Renal pelvis (tissue), 4 donors: ENCODE measurements around the gene SUGCT. TPM values are rescaled to one million over a fixed set of nuclear protein-coding genes. Genes with fewer than 3 reads are reported as not detected.
"Not testable (repeated sequence)": the region's sequence is repeated elsewhere in the genome, so short reads cannot be mapped to it uniquely, and the experiment has no call there.

Source experiments
- DNase-seq: peaks from one replicate; pipeline ENCODE4 v3.0.0-alpha.2; 2013
- polyA plus RNA-seq, 3 donors: library from polyadenylated mRNA; unstranded; fragments of 120-200 nt; gene quantifications; one replicate each; pipeline ENCODE4 v1.2.1, GENCODE V29; 2013; ENCODE audit not compliant: insufficient read length in 3 of 3

The SUGCT gene
- polyA plus RNA-seq, 3 donors, result 12.2 to 14.5 (median 14.0) TPM

DNA sequence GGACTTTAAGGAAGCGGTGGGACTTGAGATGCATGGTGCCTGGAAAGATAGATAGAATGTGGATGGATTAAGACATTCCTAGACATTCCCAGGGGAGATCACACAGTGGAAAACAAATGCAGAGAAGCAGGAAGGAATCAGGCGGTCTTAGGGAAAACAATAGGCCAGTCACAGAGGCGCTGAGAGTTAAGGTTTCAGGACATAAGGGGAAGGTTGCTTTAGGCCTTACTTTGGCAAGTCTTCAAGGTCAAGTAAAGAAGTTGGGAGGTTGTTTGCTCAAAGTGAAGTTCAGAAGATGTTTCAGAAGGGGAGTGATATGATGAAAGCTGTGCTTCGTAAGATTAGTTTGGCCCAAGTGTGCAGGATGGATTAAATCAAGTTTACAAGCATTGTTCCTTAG, 109.4 kb downstream of the SUGCT start:
- peak; percentile 11 for DNase-seq

DNA sequence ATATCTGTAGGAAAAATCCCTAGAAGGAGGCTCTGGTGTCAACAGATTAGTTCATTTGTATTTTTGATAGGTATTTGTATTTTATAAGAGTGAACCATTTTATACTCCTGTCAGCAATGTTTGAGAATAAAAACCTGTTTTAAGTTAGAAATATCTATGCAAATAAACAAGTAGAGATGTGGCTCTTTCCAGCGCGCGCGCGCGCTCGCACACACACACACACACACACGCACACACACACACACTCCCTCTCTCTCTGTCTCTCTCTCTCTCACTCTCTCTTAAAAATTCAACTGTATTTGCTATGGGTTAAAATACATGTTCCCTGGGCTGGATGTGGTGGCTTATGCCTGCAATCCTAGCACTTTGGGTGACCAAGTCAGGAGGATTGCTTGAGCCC, 113.9 kb downstream of the SUGCT start:
- DNase-seq, result no peak

DNA sequence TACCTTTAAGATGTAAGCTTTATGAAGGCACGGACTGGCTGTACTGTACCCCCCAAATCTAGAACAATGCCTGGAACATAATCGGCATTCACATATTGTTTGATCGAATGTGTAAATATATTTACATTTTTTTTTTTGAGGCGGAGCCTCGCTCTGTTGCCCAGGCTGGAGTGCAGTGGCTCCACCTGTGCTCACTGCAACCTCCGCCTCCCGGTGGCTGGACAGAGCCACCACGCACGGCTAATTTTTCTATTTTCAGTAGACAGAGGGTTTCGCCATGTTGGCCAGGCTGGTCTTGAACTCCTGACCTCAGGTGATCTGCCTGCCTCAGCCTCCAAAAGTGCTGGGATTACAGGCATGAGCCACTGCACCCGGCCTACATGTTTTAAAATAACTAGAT, 118.6 kb downstream of the SUGCT start:
- DNase-seq, result not testable (repeated sequence)

DNA sequence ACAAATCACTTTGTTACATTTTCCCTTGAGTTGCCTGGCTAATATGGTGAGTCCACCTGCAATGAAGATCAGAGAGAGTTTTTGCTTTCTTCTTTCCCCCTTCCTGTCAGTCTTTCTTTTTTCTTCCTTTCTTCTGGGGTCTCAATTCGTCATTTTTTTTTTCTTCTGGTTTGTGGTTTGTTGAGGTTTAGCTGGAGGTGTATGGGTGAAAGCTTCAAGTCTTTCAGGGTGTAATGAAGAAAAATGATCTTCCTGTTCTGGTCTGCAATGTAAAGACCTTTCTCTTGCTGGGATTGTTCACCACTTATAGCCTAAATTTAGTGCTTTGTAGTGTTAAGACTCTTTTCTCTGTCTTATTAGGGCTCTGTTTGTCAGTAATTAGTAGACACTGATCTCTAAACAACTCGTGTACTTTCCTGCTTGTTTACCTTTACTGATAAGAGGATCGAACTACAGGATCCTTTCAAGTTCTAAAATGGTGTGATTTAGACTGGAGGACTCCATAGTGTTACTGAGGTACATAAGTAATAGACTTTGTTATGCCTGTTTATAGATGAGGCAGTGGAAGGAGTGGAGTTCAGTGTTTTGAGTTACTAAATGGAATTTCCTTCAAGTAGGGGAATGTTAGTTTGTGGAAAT, 129.1 kb downstream of the SUGCT start:
- DNase-seq, result no peak

DNA sequence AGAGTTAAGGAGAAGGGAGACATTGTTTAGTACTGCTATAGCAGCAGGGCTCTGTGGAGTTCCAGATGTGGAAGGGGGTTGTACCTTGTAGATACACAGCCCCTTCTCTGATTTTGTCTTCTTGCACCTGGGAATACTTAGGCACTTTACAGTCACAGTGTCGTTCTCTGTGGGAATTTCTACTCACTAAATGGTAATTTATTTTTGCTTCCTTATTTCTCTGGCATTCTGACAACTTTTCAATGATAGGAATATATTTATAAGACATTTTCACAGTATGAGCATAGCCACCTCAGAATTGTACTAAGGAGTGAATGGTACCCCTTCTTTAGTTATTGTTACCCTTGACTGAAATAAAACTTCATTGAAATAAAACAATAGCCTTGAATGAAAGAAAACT, 132.8 kb downstream of the SUGCT start:
- DNase-seq, result no peak

DNA sequence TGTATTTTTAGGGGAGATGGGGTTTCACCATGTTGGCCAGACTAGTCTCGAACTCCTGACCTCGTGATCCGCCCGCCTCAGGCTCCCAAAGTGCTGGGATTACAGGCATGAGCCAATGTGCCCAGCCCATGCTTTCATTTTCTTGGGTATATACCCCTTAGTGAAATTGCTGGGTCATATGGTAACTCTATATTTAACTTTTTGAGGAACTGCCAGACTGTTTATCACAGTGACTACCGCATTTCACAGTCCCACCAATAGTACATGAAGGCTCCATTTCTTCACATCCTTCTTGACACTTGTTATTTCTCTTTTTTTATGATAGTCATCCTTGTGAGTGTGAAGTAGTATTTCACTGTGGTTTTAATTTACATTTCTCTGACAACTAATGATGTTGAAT, 134.0 kb downstream of the SUGCT start:
- DNase-seq, result not testable (repeated sequence)

DNA sequence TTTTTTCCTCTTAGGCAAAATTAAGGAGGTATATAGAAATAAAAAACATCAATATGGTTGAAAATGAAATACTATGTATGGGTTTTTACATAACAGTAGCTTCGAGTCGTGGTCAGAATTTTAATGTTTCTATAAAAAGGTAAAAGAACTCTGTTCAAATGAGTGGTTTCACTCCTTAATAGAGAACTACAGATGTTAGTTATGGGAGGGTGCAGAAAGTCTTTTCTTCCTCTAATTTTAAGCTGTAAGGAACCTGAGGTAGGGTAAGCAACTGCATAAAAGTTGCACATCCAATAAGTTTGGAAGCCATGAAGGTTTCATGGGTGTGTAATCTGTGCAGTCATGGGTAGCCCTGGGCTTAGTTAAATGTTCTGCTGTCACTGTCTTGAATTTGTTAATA, 141.3 kb downstream of the SUGCT start:
- no peak for DNase-seq

DNA sequence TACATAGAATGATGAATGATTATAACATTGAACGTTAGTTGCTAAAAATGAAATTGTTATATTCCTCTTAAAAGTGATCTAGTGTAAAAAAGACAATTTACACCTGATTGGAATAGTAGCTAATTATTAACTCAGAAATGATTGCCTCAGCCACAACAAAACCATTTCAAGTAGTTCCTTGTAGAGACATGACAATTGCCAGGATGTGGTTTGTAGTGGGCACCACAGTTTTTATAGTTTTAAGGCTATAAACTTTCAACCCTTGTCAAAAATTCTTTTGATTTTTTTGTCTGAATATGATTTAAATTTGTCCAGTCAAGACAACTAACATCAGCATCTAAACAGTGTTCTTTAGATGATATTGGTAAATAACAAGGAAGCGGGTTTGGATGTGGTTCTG, 145.2 kb downstream of the SUGCT start:
- no peak for DNase-seq

DNA sequence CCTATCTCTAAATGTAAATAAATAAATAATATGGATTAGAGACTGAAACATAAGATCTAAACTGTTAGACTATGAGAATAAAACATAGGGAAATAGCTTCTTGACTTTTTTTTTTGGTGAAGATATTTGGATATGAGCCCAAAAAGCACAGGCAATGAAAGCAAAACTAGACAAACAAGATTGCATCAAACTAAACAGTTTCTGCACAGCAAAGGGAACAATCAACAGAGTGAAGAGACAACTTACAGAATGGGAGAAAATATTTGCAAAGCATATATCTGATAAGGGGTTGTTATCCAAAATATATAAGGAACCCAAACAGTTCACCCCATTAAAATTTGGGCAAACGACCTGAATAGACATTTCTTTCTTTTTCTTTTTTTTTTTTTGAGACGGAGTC, 148.1 kb downstream of the SUGCT start:
- DNase-seq, result no peak

DNA sequence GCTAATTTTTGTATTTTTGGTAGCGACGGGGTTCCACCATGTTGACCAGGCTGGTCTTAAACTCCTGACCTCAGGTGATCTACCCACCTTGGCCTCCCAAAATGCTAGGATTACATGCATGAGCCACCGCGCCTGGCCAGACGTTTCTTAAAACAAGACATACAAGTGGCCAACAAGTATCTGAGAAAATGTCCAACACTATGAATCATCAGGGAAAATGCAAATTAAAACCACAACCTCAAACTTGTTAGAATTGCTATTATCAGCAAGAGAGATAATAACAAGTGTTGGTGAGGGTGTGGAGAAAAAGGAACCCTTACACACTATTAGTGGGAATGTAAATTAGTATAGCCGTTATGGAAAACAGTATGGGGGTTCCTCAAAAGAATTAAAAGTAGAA, 148.6 kb downstream of the SUGCT start:
- DNase-seq, result no peak

DNA sequence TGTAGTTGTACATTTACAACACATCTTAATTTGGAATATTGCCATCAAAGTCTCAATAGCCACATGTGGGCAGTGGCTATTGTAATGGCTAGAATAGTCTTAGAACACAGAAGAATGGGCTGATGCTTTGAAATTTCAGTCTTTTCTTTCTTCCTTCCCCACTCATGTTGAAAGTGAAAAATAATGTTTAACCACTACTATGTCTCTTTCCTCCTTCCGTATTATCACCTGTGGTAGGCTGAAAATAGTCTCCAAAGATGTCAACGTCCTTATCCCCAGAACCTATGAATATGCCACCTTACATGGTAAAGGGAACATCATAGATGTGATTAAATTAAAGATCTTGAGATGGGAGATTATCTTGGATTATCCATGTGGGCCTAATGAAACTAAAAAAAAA, 154.0 kb downstream of the SUGCT start:
- no peak for DNase-seq

DNA sequence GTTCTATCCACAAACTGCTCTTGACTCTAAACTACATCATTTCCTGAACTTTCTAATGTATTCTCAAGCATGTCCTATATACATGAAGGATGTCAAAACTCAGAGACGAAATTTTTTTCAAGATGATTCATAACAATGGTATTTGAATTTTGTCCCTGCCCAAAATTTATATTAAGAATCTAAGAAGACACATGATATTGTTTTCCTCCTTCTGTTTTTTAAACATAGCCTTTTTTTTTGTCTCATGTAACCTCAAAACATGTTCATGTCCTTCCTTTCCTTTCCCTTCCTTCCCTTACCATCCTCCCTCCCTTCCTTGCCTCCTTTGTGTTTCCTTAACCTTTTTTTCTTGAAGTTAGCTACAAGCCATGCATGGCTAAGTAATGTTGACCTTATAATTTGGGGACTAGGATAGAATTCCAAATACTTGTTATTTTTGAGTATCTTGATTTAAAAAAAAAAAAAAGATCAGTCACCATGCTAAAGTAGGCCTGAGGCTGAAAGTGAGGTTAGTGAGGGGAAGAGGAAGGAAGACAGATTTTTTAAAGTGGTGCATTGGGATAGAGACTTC, 163.0 kb downstream of the SUGCT start:
- no peak for DNase-seq

DNA sequence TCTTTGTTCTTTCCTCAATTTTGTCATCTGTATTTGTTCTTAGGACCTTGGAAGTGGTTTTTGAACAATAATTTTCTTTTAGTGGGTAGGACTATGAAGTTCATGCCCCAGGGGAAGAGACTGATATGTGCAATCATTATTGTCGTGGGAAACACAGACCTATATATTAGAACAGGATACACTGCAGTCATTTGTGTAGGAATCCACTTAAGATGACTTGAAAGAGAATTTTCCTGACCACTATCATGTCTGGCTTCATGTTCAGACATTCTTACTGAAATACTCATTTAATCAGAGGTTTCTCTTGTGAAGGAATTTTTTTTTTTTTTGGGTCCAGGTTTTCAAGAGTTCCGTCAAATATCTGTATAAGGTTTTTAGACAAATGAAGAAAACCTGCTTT, 163.6 kb downstream of the SUGCT start:
- DNase-seq, result no peak

DNA sequence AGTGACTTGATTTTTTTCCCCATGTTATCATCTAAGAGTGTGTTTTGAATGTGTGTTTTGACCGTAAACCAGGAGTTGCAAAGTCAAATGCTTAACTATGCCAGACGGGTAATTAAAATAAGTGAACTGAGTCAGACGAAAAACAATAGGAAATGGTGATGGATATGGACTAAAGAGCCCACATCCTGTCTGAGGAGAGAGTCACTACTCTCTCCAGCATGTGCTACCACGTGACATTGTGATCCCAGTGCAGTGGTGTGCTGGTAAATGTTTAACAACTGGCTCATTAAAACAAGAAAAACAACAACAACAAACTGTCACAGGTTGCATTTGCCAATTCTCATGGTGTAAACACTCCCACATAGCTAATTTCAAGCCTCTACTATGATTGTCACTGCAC, 164.3 kb downstream of the SUGCT start:
- DNase-seq, result no peak

DNA sequence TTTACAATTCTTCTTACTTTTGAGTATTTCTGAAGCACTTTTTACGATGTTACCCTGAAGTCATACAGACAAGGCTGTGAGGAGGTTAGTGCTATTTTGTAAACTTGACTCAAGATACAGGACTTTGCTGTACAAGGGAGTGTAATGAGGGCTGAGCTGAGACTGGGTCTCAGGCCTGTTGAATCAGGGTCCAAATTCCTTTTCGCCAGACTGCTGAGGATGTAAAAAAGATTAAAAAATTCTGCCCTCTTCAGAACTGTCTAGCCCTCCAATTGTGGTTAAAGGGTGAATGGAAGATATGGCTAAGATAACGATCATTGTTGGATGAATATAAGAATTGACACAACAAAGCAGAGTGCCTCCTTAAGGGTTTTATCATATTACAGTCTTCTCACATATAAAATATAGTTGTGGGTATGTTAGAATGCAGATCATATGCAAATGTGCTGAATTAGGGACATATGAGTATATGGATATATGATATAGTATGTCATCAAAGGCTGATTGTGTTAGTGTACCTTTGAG, 165.4 kb downstream of the SUGCT start:
- DNase-seq, result no peak

DNA sequence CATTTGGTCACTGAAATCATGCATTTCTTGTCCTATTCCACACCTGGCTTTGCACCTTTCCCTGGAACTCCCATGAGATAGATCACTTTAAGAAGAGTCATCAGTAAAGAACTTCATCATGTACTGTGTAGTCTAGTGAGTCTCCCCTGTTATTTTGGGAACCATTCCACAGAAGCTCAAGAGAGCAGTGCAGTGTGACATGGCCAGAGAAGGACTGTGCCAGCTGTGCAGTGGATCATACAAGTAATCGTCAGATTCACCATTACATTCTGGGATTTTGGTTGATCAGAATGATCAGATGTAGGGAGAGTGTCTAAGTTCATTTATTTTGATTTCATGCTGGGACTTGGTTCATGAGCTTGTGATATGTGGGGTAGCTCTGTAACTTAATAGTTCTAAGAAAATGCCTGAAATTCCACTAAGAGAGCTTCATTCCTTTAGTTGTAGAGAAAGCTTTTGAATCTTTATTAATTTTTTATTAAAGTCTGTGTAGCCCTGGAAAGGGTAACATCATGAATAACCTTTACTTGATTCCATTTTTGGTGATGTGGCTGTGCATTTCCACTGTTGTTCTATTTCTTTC, 166.8 kb downstream of the SUGCT start:
- no peak for DNase-seq

DNA sequence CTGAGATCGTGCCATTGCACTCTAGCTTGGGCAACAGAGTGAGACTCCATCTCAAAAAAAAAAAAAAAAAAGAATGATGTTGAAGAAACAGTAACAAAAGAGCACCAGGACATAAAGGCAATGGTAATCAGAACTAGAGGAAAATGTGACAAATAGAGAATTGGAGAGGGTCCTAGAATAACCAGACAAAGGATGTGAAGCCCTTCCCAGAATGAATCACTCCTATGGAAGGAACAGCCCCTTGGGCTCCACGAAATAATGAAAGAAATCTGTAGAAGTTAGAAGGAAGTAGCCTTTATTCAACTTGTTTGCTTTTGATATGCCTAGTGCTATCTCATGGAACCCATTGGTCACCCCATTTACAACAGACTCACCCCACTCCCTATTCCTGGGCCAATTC, 169.2 kb downstream of the SUGCT start:
- no peak for DNase-seq

DNA sequence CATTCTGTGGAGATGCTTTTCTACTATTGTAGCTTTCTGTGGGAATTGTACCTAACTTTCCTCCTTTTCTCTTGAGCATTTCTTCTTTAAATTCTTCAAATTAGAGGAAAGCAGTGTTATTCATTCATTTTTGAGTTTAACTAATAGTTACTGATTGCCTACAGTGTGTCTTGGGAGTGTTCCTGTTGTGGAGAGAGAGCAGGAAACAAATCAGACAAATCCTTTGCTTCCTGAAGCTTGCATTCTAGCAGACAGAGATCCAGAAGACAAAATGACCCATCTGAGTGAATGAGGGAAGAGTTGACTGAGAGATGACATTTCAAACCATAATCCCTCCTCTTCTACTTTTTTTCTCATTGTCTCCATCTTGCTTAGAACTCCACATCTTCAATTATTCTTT, 170.4 kb downstream of the SUGCT start:
- no peak for DNase-seq

DNA sequence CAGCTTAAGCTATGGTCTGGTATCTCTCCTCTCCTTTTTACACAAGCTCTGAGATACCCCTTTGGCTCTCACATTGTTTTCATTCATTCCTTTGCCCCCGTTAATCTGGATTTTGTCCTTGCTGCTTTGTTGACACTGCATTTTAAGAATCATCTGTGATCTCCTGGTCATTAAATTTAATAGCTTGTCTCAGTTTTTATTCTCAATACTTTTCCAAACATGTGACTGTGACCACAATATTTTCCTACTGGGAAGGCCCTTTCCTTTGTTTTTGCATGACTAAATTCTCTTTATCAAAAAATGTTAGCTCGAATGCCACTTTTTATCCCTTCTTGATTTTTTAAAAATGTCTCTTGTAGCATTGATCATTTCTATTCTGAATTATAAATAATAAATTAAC, 171.2 kb downstream of the SUGCT start:
- DNase-seq, result no peak

DNA sequence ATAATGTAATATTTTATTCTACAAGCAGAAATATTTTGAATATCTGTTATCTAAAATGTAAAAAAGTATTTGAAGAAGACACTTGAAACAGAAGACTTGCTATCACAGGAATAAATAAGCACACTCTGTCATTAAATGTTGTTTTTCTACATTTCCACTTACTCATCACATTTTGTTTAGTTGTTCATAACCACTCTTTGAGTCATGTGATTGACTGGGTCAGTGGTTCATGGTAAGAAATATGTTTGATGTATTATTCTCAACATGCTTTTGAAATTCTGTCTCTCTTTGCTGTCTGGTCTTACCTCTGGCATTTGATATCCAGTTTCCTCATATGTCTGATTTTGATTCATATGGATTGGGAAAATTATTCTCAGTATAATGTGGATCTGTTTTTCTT, 171.8 kb downstream of the SUGCT start:
- DNase-seq, result no peak

DNA sequence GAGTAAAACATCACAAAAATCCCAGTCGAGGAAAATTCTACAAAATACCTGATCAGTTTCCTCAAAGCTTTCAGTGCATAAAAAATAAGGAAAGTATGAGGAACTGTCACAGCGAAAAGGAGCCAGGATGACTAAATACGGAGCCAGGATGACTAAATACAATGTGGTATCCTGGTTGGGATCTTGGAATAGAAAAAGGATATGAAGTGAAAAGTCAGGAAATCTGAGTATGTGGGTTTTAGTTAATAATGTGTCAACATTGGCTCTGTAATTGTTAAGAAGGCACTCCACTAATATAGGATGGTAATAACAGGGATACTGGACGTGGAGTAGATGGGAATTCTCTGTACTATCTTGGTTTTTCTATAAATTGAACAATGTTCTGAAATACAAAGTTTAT, 175.5 kb downstream of the SUGCT start:
- no peak for DNase-seq

DNA sequence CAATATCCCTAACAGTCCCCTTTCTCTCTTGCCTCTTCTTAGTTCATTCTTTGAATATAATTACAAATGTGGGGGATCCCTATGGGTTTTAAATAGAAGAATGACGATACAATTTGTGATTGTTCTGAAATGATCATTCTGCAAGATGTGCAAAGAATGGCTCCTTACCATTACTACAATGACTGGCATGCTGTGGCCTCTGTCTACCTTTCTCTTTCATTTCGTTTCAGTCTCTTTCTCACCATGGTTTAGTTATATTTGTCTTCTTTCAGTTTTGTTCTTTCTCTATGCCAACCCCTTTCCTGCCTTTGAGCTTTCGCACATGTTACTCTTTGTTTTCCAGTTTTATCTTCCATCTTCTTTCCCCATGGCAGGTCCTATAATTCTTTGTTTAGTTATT, 176.5 kb downstream of the SUGCT start:
- no peak for DNase-seq

DNA sequence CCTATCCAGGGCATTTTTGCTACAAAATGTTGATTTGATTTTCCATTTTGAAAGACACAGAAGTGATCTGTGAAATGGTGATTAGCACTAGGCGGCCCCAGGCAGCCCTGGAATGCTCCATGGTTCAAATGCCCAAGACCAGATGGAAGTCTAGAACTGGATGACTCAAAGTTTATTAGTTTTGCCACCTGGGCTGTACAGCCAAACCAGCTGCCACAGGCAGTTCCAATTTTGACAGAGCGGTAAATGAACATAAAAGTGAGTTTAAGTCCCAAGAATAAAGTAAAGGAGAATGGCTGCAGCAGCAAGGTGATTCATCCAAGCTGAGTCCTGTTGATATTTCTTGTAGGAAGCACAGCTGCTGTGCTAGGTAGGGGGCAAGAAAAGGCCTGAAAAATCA, 180.5 kb downstream of the SUGCT start:
- DNase-seq, result no peak

DNA sequence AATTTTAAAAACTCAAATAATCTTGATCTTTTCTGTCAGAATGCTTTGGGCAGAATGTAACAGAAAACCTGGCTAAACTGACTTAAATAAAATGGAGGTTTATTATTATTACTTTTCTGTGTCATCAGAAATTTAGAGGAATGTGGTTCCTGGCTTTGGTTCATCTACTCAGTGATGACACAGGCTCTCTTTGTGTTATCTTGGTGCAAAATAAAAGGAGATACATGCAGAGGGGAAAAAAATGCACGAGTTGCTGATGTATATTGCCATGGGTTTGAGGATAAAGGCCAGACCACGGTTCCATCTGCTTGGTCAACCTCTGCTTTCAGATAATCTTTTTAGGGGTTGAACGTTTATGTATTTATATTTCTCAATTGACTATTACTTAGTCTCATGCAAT, 181.4 kb downstream of the SUGCT start:
- no peak for DNase-seq
